Endothelial cell of umbilical vein (primary cell): ENCODE data around the gene FAM114A1. TPM values are rescaled to one million over a fixed set of nuclear protein-coding genes. Genes with fewer than 3 reads are reported as not detected.

Source experiments
- BruUV-seq: library from RNA; stranded (reverse); fragments of 400-500 nt; replicated peaks from 2 replicates; lab custom pipeline; 2021; lab: Mats Ljungman, UMichigan
- CTCF ChIA-PET: fragments of 300-600, 350-600 bp; sonication (Branson Sonifier 250); formaldehyde crosslinking; loops from one replicate; lab custom pipeline; 2021; ENCODE audit warnings: antibody characterized with exemption, inconsistent platforms; lab: Charles Lee
- POLR2A ChIA-PET: fragments of 300-600, 350-600 bp; sonication (Branson Sonifier 250); formaldehyde crosslinking; loops from one replicate; lab custom pipeline; 2021; ENCODE audit warnings: antibody characterized with exemption, inconsistent platforms; lab: Charles Lee
- DNase-seq: peaks from one replicate; pipeline ENCODE4 v3.0.0-alpha.2; 2011; ENCODE audit warnings: low read depth, low spot score
- FAIRE-seq: peaks from 2 replicates; lab custom pipeline; 2011; peaks lifted over from hg19 to GRCh38; lab: Jason Lieb, UNC
- H2AFZ ChIP-seq: 2 replicates; pipeline ENCODE4 v1.6.0; 2012; ENCODE audit warnings: low read depth, low read length, control low read depth, inconsistent platforms
- H3K27ac ChIP-seq: 2 replicates; pipeline ENCODE4 v1.5.1; 2011; ENCODE audit warnings: low read depth, mild to moderate bottlenecking, control low read depth, low read length, moderate library complexity; ENCODE audit not compliant: insufficient read depth
- H3K27me3 ChIP-seq, 2 experiments: 2 replicates each; pipeline versions ENCODE4 v1.6.0 to v1.6.1; 2011; ENCODE audit warnings: low read length in 2 of 2, mixed read lengths in 1 of 2; ENCODE audit not compliant: control insufficient read depth in 2 of 2, insufficient read depth in 2 of 2
- H3K36me3 ChIP-seq, 2 experiments: 2 replicates in 1 of 2; 3 replicates in 1 of 2; pipeline ENCODE4 v1.5.1; 2011; ENCODE audit warnings: low read length in 2 of 2, mild to moderate bottlenecking in 1 of 2, moderate library complexity in 1 of 2; ENCODE audit not compliant: control insufficient read depth in 2 of 2, insufficient read depth in 2 of 2; ENCODE audit errors: extremely low read depth in 1 of 2
- H3K4me1 ChIP-seq: 3 replicates; pipeline ENCODE4 v1.5.1; 2011; ENCODE audit warnings: mild to moderate bottlenecking, low read length; ENCODE audit not compliant: control insufficient read depth, insufficient read depth; ENCODE audit errors: extremely low read depth
- H3K4me2 ChIP-seq: 2 replicates; pipeline ENCODE4 v1.6.1; 2011; ENCODE audit warnings: low read length, control low read depth, mixed read lengths; ENCODE audit not compliant: insufficient read depth
- H3K4me3 ChIP-seq, 3 experiments: fragments of 200-600 bp in 1 of 3; sonication (generic), shearing (Covaris generic) in 1 of 3; replicated peaks in 1 of 3; 2 replicates each; pipeline ENCODE4 v1.5.1; 2011 to 2016; ENCODE audit warnings: control low read depth in 3 of 3, low read length in 3 of 3, mild to moderate bottlenecking in 2 of 3, inconsistent platforms in 1 of 3, low read depth in 1 of 3, moderate library complexity in 1 of 3; ENCODE audit not compliant: insufficient read depth in 1 of 3
- H3K79me2 ChIP-seq: 2 replicates; pipeline ENCODE4 v1.6.0; 2012; ENCODE audit warnings: low read length, inconsistent platforms; ENCODE audit not compliant: control insufficient read depth, insufficient read depth
- H3K9ac ChIP-seq: replicated peaks from 2 replicates; pipeline ENCODE3; 2011; ENCODE audit warnings: low read length, control low read depth; ENCODE audit not compliant: insufficient read depth; ENCODE audit errors: extremely low read depth
- H3K9me1 ChIP-seq: replicated peaks from 3 replicates; pipeline ENCODE4 v1.6.0; 2011; ENCODE audit warnings: mild to moderate bottlenecking, low read length; ENCODE audit not compliant: control insufficient read depth, insufficient read depth; ENCODE audit errors: extremely low read depth
- H3K9me3 ChIP-seq: replicated peaks from 2 replicates; pipeline ENCODE4 v1.5.1; 2012; ENCODE audit warnings: low read length, inconsistent platforms; ENCODE audit not compliant: control insufficient read depth, insufficient read depth
- H4K20me1 ChIP-seq: replicated peaks from 2 replicates; pipeline ENCODE3; 2011; ENCODE audit warnings: mild to moderate bottlenecking, low read length; ENCODE audit not compliant: control insufficient read depth, insufficient read depth; ENCODE audit errors: extremely low read depth
- CTCF ChIP-seq, 2 donors: IDR thresholded peaks; 1 replicate in 1 of 2; 2 replicates in 1 of 2; pipeline ENCODE4 v1.5.1; 2011; ENCODE audit warnings: low read length in 2 of 2, mild to moderate bottlenecking in 2 of 2, moderate library complexity in 2 of 2, control low read depth in 1 of 2, inconsistent platforms in 1 of 2, low read depth in 1 of 2; ENCODE audit not compliant: insufficient read depth in 1 of 2; ENCODE audit errors: extremely low read depth in 1 of 2
- EZH2 ChIP-seq: IDR thresholded peaks from 2 replicates; pipeline ENCODE4 v1.6.1; 2012; ENCODE audit warnings: borderline replicate concordance, low read depth, mild to moderate bottlenecking, moderate library complexity, low read length, inconsistent platforms; ENCODE audit not compliant: severe bottlenecking
- FOS ChIP-seq: IDR thresholded peaks from 2 replicates; pipeline ENCODE4 v1.6.1; 2011; ENCODE audit warnings: mild to moderate bottlenecking, low read length, moderate library complexity, borderline replicate concordance; ENCODE audit not compliant: insufficient read depth
- GATA2 ChIP-seq: IDR thresholded peaks from 2 replicates; pipeline ENCODE4 v1.7.0; 2011; ENCODE audit warnings: low read depth, mild to moderate bottlenecking, moderate library complexity, mixed read lengths, low read length; ENCODE audit not compliant: insufficient read length, insufficient read depth
- JUN ChIP-seq: IDR thresholded peaks from 2 replicates; pipeline ENCODE4 v1.6.1; 2011; ENCODE audit warnings: borderline replicate concordance, low read depth; ENCODE audit not compliant: insufficient read length, insufficient read depth
- MAX ChIP-seq: IDR thresholded peaks from 2 replicates; pipeline ENCODE4 v1.6.1; 2011; ENCODE audit not compliant: insufficient read depth, insufficient read length
- MYC ChIP-seq: IDR thresholded peaks from one replicate; pipeline ENCODE4 v1.6.1; 2011; ENCODE audit warnings: mild to moderate bottlenecking, low read depth, low read length
- POLR2A ChIP-seq: IDR thresholded peaks from 2 replicates; pipeline ENCODE4 v1.6.1; 2012; ENCODE audit warnings: low read depth, mild to moderate bottlenecking, control low read depth, low read length
- POLR2AphosphoS5 ChIP-seq: IDR thresholded peaks from 2 replicates; pipeline ENCODE4 v1.6.1; 2012; ENCODE audit warnings: low read depth, mild to moderate bottlenecking, control low read depth, low read length, moderate library complexity; ENCODE audit not compliant: insufficient read depth
- dilution Hi-C: fragments of 300-500 bp; cut with MboI; formaldehyde crosslinking; loops from one replicate; pipeline ENCODE4 v1.15.0; 2019; ENCODE audit warnings: low sequenced_read_pairs; ENCODE audit not compliant: extremely low pct_ligation_motif_present
- intact Hi-C: fragments of 100-400 bp; cut with micrococcal nuclease; formaldehyde crosslinking; loops from one replicate; pipeline ENCODE4 v1.10.0; 2022
- polyA plus RNA-seq, 4 experiments: library from polyadenylated mRNA; depleted of rRNA in 3 of 4; stranded (reverse) in 3 of 4; unstranded in 1 of 4; fragments of >200 nt; gene quantifications; 2 replicates each; pipeline versions ENCODE4 v1.2.1 to v1.2.3, GENCODE V29; 2011 to 2012; ENCODE audit warnings: missing spikeins in 1 of 4
- total RNA-seq: library from RNA; stranded (reverse); gene quantifications from 2 replicates; pipeline ENCODE4 v1.2.3, GENCODE V29; 2021

FAM114A1 gene
- total and polyA plus RNA-seq, 2 donors (not counting 3 experiments of a cell fraction or from before 2014, with no cell fraction given): 99.2 to 118 TPM

- no peaks in the 10 kb centered on the region for H3K9me1 ChIP-seq
- H3K4me2 ChIP-seq: no peak overlapping the region
- H3K9ac ChIP-seq: no peak overlapping the region
- no peaks in the 10 kb centered on the region for H3K27me3 ChIP-seq
- no TSS peak for BruUV-seq
- dilution Hi-C loops (no loop called here), intact Hi-C loops (no loop called here)
- no peaks in the 10 kb centered on the region for H3K9me3 ChIP-seq
- no peaks in the 10 kb centered on the region for H3K79me2 ChIP-seq
- ChIA-PET POLR2A (interaction anchor here (0.6 kb wide), 1 partner anchor 164 kb away, joined by 6 read pairs; no protein-coding TSS in a partner anchor), CTCF (no interaction called here)
- no peaks in the 10 kb centered on the region for H3K4me1 ChIP-seq
- no peak for TF ChIP-seq MAX
- TF ChIP-seq JUN: no peak
- no peak for TF ChIP-seq FOS
- no peak for TF ChIP-seq POLR2A
- TF ChIP-seq GATA2: no peak
- no peak for TF ChIP-seq CTCF (IDR thresholded peaks at IDR 0.05; ENCODE audit: extremely low read depth in 1 of 2, insufficient read depth in 1 of 2, low read depth in 1 of 2, low read length in 2 of 2)
- TF ChIP-seq MYC: no peak
- TF ChIP-seq EZH2: no peak
- no peak for TF ChIP-seq POLR2AphosphoS5
- H3K4me3 ChIP-seq: no peak overlapping the region
- no peaks in the 10 kb centered on the region for H4K20me1 ChIP-seq
- DNase-seq (no peak), FAIRE-seq (no peak)
- no peak overlapping the region for H2AFZ ChIP-seq
- no peaks in the 10 kb centered on the region for H3K36me3 ChIP-seq
- no peak overlapping the region for H3K27ac ChIP-seq
These were observed 122.6 kb downstream of the FAM114A1 start for GRCh38 chr4:38990241-38990640.
